ENCODE data around the gene SLC27A3. TPM values are rescaled to one million over a fixed set of nuclear protein-coding genes. Genes with fewer than 3 reads are reported as not detected.

SLC27A3 gene
- total RNA-seq, 1 donor = 6.9 TPM

GRCh38 chr1:153770797-153771196, 4.4 kb upstream of the SLC27A3 start:
- no peak overlapping the region for H3K4me3 ChIP-seq (ENCODE audit: low read depth, low read length)
- no peak for TF ChIP-seq CTCF (IDR thresholded peaks at IDR 0.05; ENCODE audit: insufficient read depth, low read depth, low read length)
- DNase-seq (ENCODE audit: low read depth) = peak; percentile 14

GRCh38 chr1:153771261-153771660, 3.9 kb upstream of the SLC27A3 start:
- no peak for TF ChIP-seq CTCF (IDR thresholded peaks at IDR 0.05; ENCODE audit: insufficient read depth, low read depth, low read length)
- peak; percentile 40 for DNase-seq (ENCODE audit: low read depth)
- H3K4me3 ChIP-seq (ENCODE audit: low read depth, low read length) = no peak overlapping the region

GRCh38 chr1:153771841-153772593, 3.2 kb upstream of the SLC27A3 start:
- peak; percentile 35 for TF ChIP-seq CTCF (IDR thresholded peaks at IDR 0.05; ENCODE audit: insufficient read depth, low read depth, low read length)
- H3K4me3 ChIP-seq (ENCODE audit: low read depth, low read length) = no peak overlapping the region
- DNase-seq (ENCODE audit: low read depth) = no peak

- H3K4me3 ChIP-seq (ENCODE audit: low read depth, low read length) = no peak overlapping the region
- no peak for TF ChIP-seq CTCF (IDR thresholded peaks at IDR 0.05; ENCODE audit: insufficient read depth, low read depth, low read length)
- DNase-seq (ENCODE audit: low read depth) = no peak
These were observed 1.9 kb upstream of the SLC27A3 start for GRCh38 chr1:153773096-153773921.

GRCh38 chr1:153774026-153774595, 1.1 kb upstream of the SLC27A3 start:
- TF ChIP-seq CTCF (IDR thresholded peaks at IDR 0.05; ENCODE audit: insufficient read depth, low read depth, low read length) = no peak

GRCh38 chr1:153775458-153776327, 486 bp downstream of the SLC27A3 start:
- TF ChIP-seq CTCF (IDR thresholded peaks at IDR 0.05; ENCODE audit: insufficient read depth, low read depth, low read length) = no peak
- peak overlapping the region; percentile 66 for H3K4me3 ChIP-seq (ENCODE audit: low read depth, low read length)
- DNase-seq (ENCODE audit: low read depth) = peak; percentile 74

More at GRCh38 chr1:153774026-153774595, 1.1 kb upstream of the SLC27A3 start:
- H3K4me3 ChIP-seq (ENCODE audit: low read depth, low read length) = no peak overlapping the region
- no peak for DNase-seq (ENCODE audit: low read depth)

All from fibroblast of villous mesenchyme (primary cell).